ENCODE measurements around the gene SGCD. TPM values are rescaled to one million over a fixed set of nuclear protein-coding genes. Genes with fewer than 3 reads are reported as not detected.

The SGCD gene
- total RNA-seq, 1 donor from 2014 or later = 8.8 TPM

DNA sequence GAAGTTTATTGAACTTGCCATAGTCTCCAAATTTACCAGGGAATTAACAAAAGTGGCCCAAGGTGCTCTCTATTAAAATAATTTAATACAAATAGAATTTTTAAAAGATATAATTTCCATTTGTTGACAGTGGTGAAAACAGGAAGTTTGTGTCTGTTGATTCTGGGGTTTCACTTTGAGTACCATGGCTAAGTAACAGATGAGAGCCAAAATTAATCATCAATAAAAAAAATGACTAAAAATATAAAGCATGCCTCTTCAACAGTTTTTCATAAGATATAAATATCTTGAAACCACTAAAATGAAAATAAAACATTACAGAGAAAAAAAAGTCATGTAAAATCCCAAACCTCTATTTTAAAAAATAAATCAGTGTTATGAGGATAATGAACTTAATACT, 49.8 kb downstream of the SGCD start:
- Mint-ChIP-seq H3K27ac (no peak overlapping the region), H3K9me3 (no peaks in the 10 kb centered on the region), H3K36me3 (no peaks in the 10 kb centered on the region), H3K4me1 (ENCODE audit: unreplicated experiment) (no peaks in the 10 kb centered on the region), H3K27me3 (no peaks in the 10 kb centered on the region), H3K4me3 (no peak overlapping the region)
- TF ChIP-seq, protein P1, sequence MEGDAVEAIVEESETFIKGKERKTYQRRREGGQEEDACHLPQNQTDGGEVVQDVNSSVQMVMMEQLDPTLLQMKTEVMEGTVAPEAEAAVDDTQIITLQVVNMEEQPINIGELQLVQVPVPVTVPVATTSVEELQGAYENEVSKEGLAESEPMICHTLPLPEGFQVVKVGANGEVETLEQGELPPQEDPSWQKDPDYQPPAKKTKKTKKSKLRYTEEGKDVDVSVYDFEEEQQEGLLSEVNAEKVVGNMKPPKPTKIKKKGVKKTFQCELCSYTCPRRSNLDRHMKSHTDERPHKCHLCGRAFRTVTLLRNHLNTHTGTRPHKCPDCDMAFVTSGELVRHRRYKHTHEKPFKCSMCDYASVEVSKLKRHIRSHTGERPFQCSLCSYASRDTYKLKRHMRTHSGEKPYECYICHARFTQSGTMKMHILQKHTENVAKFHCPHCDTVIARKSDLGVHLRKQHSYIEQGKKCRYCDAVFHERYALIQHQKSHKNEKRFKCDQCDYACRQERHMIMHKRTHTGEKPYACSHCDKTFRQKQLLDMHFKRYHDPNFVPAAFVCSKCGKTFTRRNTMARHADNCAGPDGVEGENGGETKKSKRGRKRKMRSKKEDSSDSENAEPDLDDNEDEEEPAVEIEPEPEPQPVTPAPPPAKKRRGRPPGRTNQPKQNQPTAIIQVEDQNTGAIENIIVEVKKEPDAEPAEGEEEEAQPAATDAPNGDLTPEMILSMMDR (conservative IDR thresholded peaks at IDR 0.05) = no peak
- DNase-seq (ENCODE audit: extremely low spot score, unreplicated experiment) = no peak

DNA sequence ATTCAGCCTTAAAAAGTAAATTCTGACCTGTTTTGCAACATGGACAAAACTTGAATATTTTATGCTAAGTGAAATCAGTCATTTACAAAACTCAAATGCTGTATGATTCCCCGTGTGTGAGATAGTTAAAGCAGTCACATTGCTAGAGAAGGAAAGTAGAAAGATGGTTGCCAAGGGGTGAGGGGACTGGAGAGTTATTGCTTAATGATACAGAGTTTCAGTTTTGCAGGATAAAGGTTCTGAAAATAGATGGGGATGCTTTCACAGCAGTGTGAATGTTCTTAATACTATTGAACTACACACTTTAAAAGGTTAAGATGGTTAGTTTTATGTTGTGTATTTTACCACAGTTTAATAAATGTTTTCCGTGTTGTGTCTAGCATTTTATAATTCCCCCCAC, 51.2 kb downstream of the SGCD start:
- no peak for DNase-seq (ENCODE audit: extremely low spot score, unreplicated experiment)
- H3K27ac Mint-ChIP-seq = no peak overlapping the region
- H3K9me3 Mint-ChIP-seq = no peaks in the 10 kb centered on the region
- no peaks in the 10 kb centered on the region for H3K4me1 Mint-ChIP-seq (ENCODE audit: unreplicated experiment)
- TF ChIP-seq, protein P1 (conservative IDR thresholded peaks at IDR 0.05) = no peak
- H3K4me3 Mint-ChIP-seq = no peak overlapping the region
- H3K36me3 Mint-ChIP-seq = no peaks in the 10 kb centered on the region
- H3K27me3 Mint-ChIP-seq = no peaks in the 10 kb centered on the region

DNA sequence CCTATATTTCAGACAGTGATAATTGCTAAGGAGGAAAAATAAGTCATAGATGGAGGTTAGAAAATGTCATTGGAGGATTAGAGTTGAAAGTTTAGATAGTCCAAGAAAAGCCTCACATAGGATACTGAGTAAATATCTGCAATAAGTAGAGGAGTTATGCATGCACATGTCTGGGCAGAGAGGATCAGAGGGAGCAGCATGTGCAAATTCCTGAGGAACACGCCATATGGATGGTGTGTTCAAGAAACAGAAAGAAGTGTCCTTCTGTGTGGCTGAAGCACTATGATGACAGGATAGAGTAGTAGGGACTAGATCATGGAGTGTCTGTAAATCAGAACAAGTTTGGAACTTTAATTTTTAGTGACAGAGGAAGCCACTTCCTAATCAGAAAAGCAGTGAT, 52.2 kb downstream of the SGCD start:
- no peaks in the 10 kb centered on the region for H3K4me1 Mint-ChIP-seq (ENCODE audit: unreplicated experiment)
- no peaks in the 10 kb centered on the region for H3K9me3 Mint-ChIP-seq
- TF ChIP-seq, protein P1 (conservative IDR thresholded peaks at IDR 0.05) = no peak
- H3K27me3 Mint-ChIP-seq = no peaks in the 10 kb centered on the region
- no peak for DNase-seq (ENCODE audit: extremely low spot score, unreplicated experiment)
- no peaks in the 10 kb centered on the region for H3K36me3 Mint-ChIP-seq
- no peak overlapping the region for H3K27ac Mint-ChIP-seq
- H3K4me3 Mint-ChIP-seq = no peak overlapping the region

DNA sequence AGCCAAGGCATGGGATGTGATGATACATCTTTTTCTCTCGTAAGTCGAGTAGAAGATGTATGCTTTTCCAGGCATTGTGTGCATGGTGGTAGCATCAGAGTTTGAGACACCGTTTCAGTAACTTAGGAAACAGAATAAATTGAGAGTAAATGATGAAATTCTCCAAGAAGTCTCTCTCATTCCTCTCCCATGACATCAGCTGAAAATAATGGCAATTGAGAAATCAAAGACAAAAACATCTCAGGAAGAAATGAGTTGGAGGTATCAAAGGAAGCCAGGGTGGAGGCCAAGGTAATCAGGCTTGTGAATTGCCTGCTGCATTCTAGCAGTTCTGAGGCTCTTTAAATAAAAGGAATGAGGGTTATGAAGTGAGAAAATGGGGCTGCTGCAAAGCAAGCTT, 53.9 kb downstream of the SGCD start:
- Mint-ChIP-seq H3K27ac (no peak overlapping the region), H3K9me3 (no peaks in the 10 kb centered on the region), H3K4me1 (ENCODE audit: unreplicated experiment) (peaks cover 4% of the 10 kb centered on the region), H3K27me3 (no peaks in the 10 kb centered on the region), H3K4me3 (no peak overlapping the region), H3K36me3 (no peaks in the 10 kb centered on the region)
- TF ChIP-seq, protein P1 (conservative IDR thresholded peaks at IDR 0.05) = no peak
- DNase-seq (ENCODE audit: extremely low spot score, unreplicated experiment) = no peak

DNA sequence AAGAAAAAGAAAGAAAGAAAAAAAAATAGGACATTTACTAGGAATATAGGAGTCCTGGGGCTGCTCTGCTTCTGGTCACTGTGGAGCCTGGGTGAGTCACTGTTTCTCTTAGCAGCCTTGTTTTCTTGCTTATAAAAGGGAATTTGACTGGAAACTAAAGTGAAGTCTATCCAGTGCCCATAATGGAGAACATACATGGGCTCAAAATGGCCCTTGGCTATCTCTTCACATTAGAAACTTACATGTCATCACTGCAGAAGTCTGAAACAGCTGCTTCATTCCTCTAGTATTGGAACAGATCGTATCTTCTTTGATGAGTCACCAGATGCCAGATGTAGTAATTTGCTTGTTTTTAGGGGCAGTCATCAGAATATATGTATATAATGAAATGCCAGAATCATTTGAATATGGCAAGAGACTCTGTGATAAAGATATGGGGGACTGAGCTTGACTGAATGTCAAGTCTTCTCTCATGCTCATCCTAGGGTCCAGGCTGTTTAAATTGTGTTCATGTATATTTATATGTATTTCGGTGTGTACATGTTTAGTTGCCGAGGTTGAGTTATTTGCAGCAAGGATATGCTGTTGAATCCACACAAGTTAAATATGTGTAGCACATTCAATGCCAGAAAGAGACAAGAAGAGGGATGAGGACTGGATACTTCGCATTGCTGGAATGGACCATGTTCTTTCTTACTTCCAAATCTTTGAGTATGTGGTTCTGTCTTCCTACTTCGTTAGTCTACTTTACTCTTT, 56.7 kb downstream of the SGCD start:
- Mint-ChIP-seq H3K4me3 (no peak overlapping the region), H3K4me1 (ENCODE audit: unreplicated experiment) (peaks cover 19% of the 10 kb centered on the region), H3K36me3 (no peaks in the 10 kb centered on the region), H3K9me3 (no peaks in the 10 kb centered on the region), H3K27me3 (no peaks in the 10 kb centered on the region), H3K27ac (no peak overlapping the region)
- TF ChIP-seq, protein P1 (conservative IDR thresholded peaks at IDR 0.05) = no peak
- DNase-seq (ENCODE audit: extremely low spot score, unreplicated experiment) = no peak

Data from type B pancreatic cell (in vitro differentiated cells).